Measurements from ENCODE around the gene FGD5.

The FGD5 gene
- 0 to 0.12 reads per million in 2 experiments for total RNA-seq

GRCh38 chr3:14818804-14819500, at the start of gene FGD5:
Gene FGD5 (plus strand): TSS chr3:14818962. CDS start chr3:14819072, 110 bp downstream.
- DNase-seq (ENCODE audit: low read depth) = no peak

GRCh38 chr3:14769544-14770325, 49.0 kb upstream of the FGD5 start:
- no peak for DNase-seq (ENCODE audit: low read depth)

GRCh38 chr3:14770591-14770990, 48.2 kb upstream of the FGD5 start:
- no peak for DNase-seq (ENCODE audit: low read depth)

GRCh38 chr3:14771593-14772497, 46.9 kb upstream of the FGD5 start:
- DNase-seq (ENCODE audit: low read depth) = no peak

- DNase-seq (ENCODE audit: low read depth) = no peak
These were observed 46.1 kb upstream of the FGD5 start for GRCh38 chr3:14772533-14773138.

GRCh38 chr3:14773281-14773680, 45.5 kb upstream of the FGD5 start:
- no peak for DNase-seq (ENCODE audit: low read depth)

GRCh38 chr3:14773691-14774128, 45.1 kb upstream of the FGD5 start:
- no peak for DNase-seq (ENCODE audit: low read depth)

- DNase-seq (ENCODE audit: low read depth) = no peak
These were observed 44.3 kb upstream of the FGD5 start for GRCh38 chr3:14774431-14774830.

- no peak for DNase-seq (ENCODE audit: low read depth)
These were observed 43.8 kb upstream of the FGD5 start for GRCh38 chr3:14775011-14775410.

GRCh38 chr3:14775563-14775962, 43.2 kb upstream of the FGD5 start:
- no peak for DNase-seq (ENCODE audit: low read depth)

GRCh38 chr3:14779069-14779685, 39.6 kb upstream of the FGD5 start:
- DNase-seq (ENCODE audit: low read depth) = no peak

- DNase-seq (ENCODE audit: low read depth) = no peak
These were observed 37.7 kb upstream of the FGD5 start for GRCh38 chr3:14780927-14781507.

- DNase-seq (ENCODE audit: low read depth) = no peak
These were observed 35.2 kb upstream of the FGD5 start for GRCh38 chr3:14783480-14784086.

- DNase-seq (ENCODE audit: low read depth) = no peak
These were observed 34.6 kb upstream of the FGD5 start for GRCh38 chr3:14784087-14784681.

GRCh38 chr3:14785207-14786155, 33.3 kb upstream of the FGD5 start:
- no peak for DNase-seq (ENCODE audit: low read depth)

- DNase-seq (ENCODE audit: low read depth) = no peak
These were observed 32.4 kb upstream of the FGD5 start for GRCh38 chr3:14786369-14786768.

- DNase-seq (ENCODE audit: low read depth) = no peak
These were observed 31.1 kb upstream of the FGD5 start for GRCh38 chr3:14787630-14788029.

GRCh38 chr3:14788644-14789043, 30.1 kb upstream of the FGD5 start:
- no peak for DNase-seq (ENCODE audit: low read depth)

GRCh38 chr3:14789221-14789620, 29.5 kb upstream of the FGD5 start:
- DNase-seq (ENCODE audit: low read depth) = no peak
